Activated T-cell treated with anti-CD3 and anti-CD28 coated beads for 4 hours (primary cell): ENCODE data around the gene ZCCHC2.

Experiments used
- DNase-seq: peaks from one replicate; pipeline ENCODE4 v3.0.0-alpha.2; 2020

The ZCCHC2 gene

GRCh38 chr18:62522504-62523254 lies at the start of gene ZCCHC2:
Gene ZCCHC2, plus strand, starts transcription at chr18:62523025. Its CDS starts 400 bp downstream, at chr18:62523425.
- peak; percentile 99 for DNase-seq

- no peak for DNase-seq
These were observed 43.3 kb upstream of the ZCCHC2 start for GRCh38 chr18:62479574-62479973.

- no peak for DNase-seq
These were observed 41.9 kb upstream of the ZCCHC2 start for GRCh38 chr18:62480927-62481326.

GRCh38 chr18:62484941-62485340 lies 37.9 kb upstream of the ZCCHC2 start:
- no peak for DNase-seq

- no peak for DNase-seq
These were observed 37.1 kb upstream of the ZCCHC2 start for GRCh38 chr18:62485684-62486083.

- peak; percentile 17 for DNase-seq
These were observed 36.4 kb upstream of the ZCCHC2 start for GRCh38 chr18:62486290-62486964.

GRCh38 chr18:62487161-62487560 lies 35.7 kb upstream of the ZCCHC2 start:
- DNase-seq = no peak

- no peak for DNase-seq
These were observed 31.7 kb upstream of the ZCCHC2 start for GRCh38 chr18:62490967-62491695.

GRCh38 chr18:62493033-62493862 lies 29.6 kb upstream of the ZCCHC2 start:
- no peak for DNase-seq

GRCh38 chr18:62494764-62495163 lies 28.1 kb upstream of the ZCCHC2 start:
- no peak for DNase-seq

- DNase-seq = no peak
These were observed 26.6 kb upstream of the ZCCHC2 start for GRCh38 chr18:62496262-62496661.

GRCh38 chr18:62497190-62497772 lies 25.5 kb upstream of the ZCCHC2 start:
- DNase-seq = no peak

GRCh38 chr18:62498616-62499262 lies 24.1 kb upstream of the ZCCHC2 start:
- DNase-seq = no peak

GRCh38 chr18:62499263-62499650 lies 23.6 kb upstream of the ZCCHC2 start:
- no peak for DNase-seq

GRCh38 chr18:62500174-62500573 lies 22.7 kb upstream of the ZCCHC2 start:
- DNase-seq = no peak

GRCh38 chr18:62500966-62501591 lies 21.7 kb upstream of the ZCCHC2 start:
- no peak for DNase-seq

GRCh38 chr18:62505669-62506494 lies 16.9 kb upstream of the ZCCHC2 start:
- no peak for DNase-seq

GRCh38 chr18:62506495-62507143 lies 16.2 kb upstream of the ZCCHC2 start:
- no peak for DNase-seq

GRCh38 chr18:62509779-62510178 lies 13.0 kb upstream of the ZCCHC2 start:
- DNase-seq = no peak

- DNase-seq = no peak
These were observed 12.0 kb upstream of the ZCCHC2 start for GRCh38 chr18:62510789-62511188.
